NCI-H128 (cell line): ENCODE data around the gene SPAG16.

Source experiments
- DNase-seq: peaks from one replicate; lab custom pipeline; 2025; ENCODE audit not compliant: unreplicated experiment; lab: John Stamatoyannopoulos, UW

Gene SPAG16

GRCh38 chr2:213789940-213790339 lies 505.7 kb downstream of the SPAG16 start:
- no peak for DNase-seq

DNA sequence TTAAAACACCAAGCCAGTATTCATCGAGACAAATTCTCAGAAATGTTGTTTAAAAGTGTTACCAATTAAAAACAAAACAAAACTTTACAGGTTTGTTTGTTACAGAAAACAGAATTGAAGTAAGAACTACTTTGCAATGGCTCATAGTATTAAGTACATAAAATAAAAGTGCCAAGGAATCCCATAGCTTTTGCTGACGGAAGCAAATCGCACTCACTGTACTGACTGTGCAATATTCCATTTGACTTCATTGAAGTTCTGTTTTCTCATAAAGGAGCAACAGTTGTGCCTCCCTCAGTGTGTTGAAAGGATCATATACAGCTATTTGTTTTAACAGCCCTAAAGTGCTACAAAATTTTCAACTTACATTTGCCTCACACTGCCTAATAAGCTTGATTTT lies 507.8 kb downstream of the SPAG16 start:
- DNase-seq, result no peak

- no peak for DNase-seq
These were observed 522.0 kb downstream of the SPAG16 start for GRCh38 chr2:213806125-213806726.

GRCh38 chr2:213816583-213816982 lies 532.3 kb downstream of the SPAG16 start:
- no peak for DNase-seq

- DNase-seq, result no peak
These were observed 534.2 kb downstream of the SPAG16 start for GRCh38 chr2:213818436-213818835.

GRCh38 chr2:213834331-213834730 lies 550.1 kb downstream of the SPAG16 start:
- no peak for DNase-seq

GRCh38 chr2:213834746-213835145 lies 550.5 kb downstream of the SPAG16 start:
- no peak for DNase-seq

DNA sequence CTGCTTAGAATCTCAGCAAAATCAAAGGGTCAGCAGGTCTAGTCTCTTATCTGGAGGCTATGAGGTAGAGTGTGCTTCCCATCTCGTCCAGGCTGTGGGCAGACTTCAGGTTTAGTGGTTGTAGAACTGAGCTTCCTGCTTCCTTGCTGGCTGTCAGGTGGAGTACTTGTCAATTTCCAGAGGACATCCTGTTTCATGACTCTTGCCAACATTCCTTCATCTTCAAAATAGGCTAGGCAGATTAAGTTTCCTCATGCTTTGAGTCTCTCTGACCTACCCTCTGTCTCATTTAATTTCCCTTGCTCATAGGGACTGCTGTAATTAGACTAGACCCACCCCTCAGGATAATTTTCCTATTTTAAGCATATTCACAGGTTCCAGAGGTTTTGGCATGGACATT lies 562.6 kb downstream of the SPAG16 start:
- no peak for DNase-seq

DNA sequence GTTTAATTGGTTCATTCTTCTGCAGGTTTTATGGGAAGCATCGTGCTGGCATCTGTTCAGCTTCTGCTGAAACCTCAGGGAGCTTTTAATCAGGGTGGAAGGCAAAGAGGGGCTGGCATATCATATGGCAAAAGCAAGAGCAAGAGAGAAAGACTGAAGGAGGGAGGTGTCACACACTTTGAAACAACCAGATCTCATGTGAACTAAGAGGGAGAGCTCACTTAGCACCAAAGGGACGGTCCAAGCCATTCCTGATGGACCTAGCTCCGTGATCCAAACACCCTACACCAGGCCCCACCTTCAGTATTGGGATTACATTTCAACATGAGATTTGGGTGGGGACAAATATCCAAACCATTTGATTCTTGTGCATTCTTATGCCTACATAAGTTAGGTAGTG lies 563.1 kb downstream of the SPAG16 start:
- DNase-seq, result no peak

GRCh38 chr2:213848631-213849030 lies 564.4 kb downstream of the SPAG16 start:
- no peak for DNase-seq

GRCh38 chr2:213861638-213862037 lies 577.4 kb downstream of the SPAG16 start:
- DNase-seq, result no peak

DNA sequence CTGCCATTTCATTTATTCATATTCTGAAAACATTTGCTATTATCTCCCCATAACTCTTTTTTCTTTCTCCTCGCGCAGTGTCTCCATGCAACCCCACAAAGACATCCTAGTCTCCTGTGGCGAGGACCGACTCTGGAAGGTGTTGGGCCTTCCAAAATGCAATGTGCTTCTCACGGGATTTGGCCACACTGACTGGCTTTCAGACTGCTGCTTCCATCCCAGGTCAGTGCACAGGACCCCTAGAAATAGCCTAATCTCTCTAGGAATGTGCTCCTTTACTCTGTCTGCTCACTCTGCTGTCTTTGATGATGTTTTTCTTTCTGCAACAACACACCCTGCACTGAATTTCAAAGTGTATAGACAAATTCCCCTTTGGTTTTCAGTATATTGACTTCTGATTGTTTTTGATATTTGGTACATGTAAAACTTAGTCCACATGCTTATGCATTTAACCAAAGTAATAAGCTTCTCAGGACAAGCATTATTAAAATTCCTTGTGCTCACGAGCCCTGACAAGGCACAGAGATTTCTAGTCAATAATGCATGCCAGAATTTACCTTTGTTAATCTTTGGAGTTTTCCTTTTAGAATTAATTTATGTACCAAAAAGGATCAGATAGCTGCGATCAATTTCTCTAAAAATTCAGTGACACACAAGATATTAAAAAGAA lies 578.3 kb downstream of the SPAG16 start:
- DNase-seq, result no peak

GRCh38 chr2:213863541-213863940 lies 579.3 kb downstream of the SPAG16 start:
- no peak for DNase-seq

DNA sequence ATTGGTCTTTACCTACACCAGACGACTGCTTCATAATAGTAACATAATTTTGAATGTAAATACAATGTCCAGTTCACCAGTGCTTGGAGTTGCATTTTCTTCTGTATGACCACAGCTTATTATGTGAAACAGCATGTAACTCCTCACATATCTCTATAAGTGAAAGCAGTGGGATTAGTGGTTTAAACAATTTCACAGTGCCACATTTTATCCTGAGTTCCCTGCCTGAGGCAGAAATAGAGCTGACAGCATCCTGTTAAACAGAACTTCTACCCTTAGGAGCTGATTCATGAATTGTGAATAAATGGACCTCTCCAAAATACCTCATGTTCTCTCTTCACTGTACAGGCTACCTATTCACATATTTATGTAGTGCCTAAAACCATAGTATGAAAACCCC lies 584.3 kb downstream of the SPAG16 start:
- DNase-seq, result no peak

DNA sequence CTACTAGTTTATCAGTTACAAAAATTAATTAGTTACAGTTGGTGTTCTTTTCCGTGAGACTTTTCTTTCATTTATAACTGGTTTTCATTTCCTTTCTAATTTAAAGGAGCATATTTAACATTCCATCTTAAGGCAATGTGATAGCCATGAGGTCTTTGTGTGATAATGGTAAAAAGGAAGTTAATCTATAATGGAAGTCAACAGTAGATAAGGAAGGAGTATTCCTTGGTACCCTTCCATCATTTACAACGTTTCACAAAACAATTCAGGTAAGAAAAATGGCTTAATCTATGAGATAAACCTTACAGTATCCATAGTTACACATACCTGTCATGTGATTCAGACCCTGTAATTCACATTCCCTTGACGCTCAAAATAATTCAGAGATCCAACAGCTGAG lies 601.2 kb downstream of the SPAG16 start:
- DNase-seq, result no peak

- DNase-seq, result no peak
These were observed 630.2 kb downstream of the SPAG16 start for GRCh38 chr2:213914510-213914909.

- no peak for DNase-seq
These were observed 635.8 kb downstream of the SPAG16 start for GRCh38 chr2:213920014-213920413.

GRCh38 chr2:213923543-213923942 lies 639.3 kb downstream of the SPAG16 start:
- DNase-seq, result no peak

DNA sequence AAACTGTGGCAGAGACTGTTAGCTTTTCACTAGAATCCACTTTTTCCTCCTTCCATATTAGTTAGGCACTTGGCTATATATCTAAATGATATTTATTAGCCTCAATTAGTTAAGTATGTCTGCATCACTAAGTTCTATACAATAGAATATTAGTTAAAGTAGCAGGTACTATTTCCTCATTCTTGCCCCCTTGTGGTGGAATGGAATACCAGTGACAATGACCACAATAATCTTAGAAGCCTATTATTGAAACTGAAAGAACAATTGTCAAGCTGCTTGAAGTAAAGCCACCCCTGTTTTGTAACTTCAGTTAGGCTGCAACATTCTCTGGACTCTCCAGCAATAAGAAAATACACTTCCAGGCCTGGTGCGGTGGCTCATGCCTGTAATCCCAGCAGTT lies 650.3 kb downstream of the SPAG16 start:
- DNase-seq, result no peak

DNA sequence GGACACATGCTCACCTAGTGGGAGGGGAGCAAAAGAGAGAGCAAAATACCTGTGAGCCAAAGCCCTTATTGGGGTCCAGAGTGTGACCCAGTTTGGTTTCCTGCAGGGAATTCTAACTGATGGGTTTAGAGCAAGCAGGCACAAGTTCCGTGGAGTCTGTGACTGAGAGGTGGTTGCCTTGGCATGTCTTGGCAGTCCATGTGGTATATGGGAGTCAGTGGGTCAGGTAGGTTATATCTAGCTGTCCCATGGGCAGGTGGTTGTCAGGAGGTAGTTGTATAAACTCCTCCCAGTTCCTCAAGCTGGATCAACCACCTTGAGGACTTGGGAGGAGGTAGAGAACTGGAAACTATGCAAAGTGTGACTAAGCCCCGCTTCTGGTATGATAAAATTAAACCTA lies 673.8 kb downstream of the SPAG16 start:
- DNase-seq, result no peak

DNA sequence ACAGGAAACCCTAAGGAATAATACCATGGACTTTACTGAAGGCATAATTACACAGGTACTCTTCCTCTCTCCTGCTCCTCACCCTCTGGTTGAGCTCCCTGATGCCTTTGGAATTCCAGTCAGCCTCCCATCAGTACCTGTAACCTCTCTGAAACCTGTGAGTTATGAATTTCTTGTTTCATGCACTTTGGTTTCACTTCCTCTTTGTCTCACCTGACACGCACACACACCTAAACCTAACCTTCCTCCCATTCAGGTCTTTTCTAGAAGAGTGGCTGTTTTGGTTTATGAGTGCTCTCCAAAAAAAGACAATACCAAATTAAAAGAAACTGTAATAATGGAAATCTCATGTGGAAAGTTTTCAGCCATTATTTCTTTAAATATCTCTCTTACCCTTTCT lies 675.3 kb downstream of the SPAG16 start:
- DNase-seq, result no peak

DNA sequence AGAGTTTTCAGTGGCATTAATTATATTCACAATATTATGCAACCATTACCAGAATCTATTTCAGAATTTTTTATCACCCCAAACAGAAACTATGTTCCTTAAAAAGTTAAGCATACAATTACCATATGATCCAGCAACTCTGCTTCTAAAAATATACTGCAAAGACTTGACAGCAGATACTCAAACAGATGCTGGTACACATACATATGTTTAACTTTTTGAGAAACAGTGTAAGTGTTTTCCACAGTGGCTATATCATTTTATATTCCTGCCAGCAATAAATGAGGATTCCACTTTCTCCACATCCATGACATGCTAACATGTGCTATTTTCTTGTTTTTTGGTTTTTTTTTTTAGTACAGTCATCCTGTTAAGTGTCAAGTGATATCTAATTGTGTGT lies 687.3 kb downstream of the SPAG16 start:
- no peak for DNase-seq

DNA sequence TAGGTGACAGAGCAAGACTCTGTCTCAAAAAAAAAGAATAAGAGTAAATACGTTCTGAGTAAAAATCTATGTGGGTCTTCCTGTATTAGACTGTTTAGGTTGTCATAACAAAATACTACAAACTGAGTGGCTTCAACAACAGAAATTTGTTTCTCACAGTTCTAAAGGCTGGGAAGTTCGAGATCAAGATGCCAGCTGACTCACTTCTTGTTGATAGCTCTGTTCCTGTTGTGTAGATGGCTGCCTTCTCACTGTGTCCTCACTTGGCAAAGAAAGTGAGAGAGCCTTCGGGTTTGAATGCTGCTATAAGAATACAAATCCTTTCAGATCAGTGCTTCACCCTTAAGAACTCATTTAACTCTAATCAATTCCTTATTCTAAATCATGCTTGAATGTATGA lies 696.6 kb downstream of the SPAG16 start:
- no peak for DNase-seq
